HG03039 (cell line): Measurements from ENCODE around the gene SAPCD2.
"Not testable (repeated sequence)": the region's sequence is repeated elsewhere in the genome, so short reads cannot be mapped to it uniquely, and the experiment has no call there.

ENCODE experiments used
- ATAC-seq: cut with Tn5 transposase; IDR thresholded peaks from one replicate; pipeline ENCODE4 v1.9.1; 2021; ENCODE audit warnings: mild to moderate bottlenecking, moderate library complexity; ENCODE audit not compliant: unreplicated experiment

SAPCD2 gene

GRCh38 chr9:137070201-137070905, at the start of gene SAPCD2:
Gene SAPCD2 (minus strand): TSS chr9:137070557. CDS start chr9:137070460, 97 bp downstream.
- peak; percentile 67 for ATAC-seq

- ATAC-seq = not testable (repeated sequence)
Measured at GRCh38 chr9:137118092-137118603, 47.8 kb upstream of the SAPCD2 start.

- no peak for ATAC-seq
Measured at GRCh38 chr9:137117269-137117731, 46.9 kb upstream of the SAPCD2 start.

GRCh38 chr9:137116728-137117127, 46.4 kb upstream of the SAPCD2 start:
- no peak for ATAC-seq

GRCh38 chr9:137116027-137116507, 45.7 kb upstream of the SAPCD2 start:
- no peak for ATAC-seq

GRCh38 chr9:137115394-137116026, 45.2 kb upstream of the SAPCD2 start:
- ATAC-seq = no peak

- ATAC-seq = peak; percentile 67
Measured at GRCh38 chr9:137114613-137115393, 44.4 kb upstream of the SAPCD2 start, which contains the start of gene DPP7. Gene DPP7 (minus strand): TSS chr9:137114733. CDS start chr9:137114713, 20 bp downstream.

GRCh38 chr9:137114220-137114612, 43.9 kb upstream of the SAPCD2 start:
- no peak for ATAC-seq

GRCh38 chr9:137113385-137114159, 43.2 kb upstream of the SAPCD2 start:
- ATAC-seq = no peak

GRCh38 chr9:137112564-137113384, 42.4 kb upstream of the SAPCD2 start:
- no peak for ATAC-seq

- no peak for ATAC-seq
Measured at GRCh38 chr9:137111788-137112563, 41.6 kb upstream of the SAPCD2 start.

GRCh38 chr9:137110911-137111787, 40.8 kb upstream of the SAPCD2 start:
- no peak for ATAC-seq

GRCh38 chr9:137110147-137110910, 40.0 kb upstream of the SAPCD2 start:
- ATAC-seq = no peak

GRCh38 chr9:137109250-137110146, 39.1 kb upstream of the SAPCD2 start:
- ATAC-seq = no peak

GRCh38 chr9:137108608-137109249, 38.4 kb upstream of the SAPCD2 start:
- ATAC-seq = no peak

- ATAC-seq = no peak
Measured at GRCh38 chr9:137107982-137108381, 37.6 kb upstream of the SAPCD2 start.
